KOPT-K1 (cell line): ENCODE data around the gene BLOC1S2.

Experiments
- H3K27ac ChIP-seq: fragments of 200-600 bp; sonication (generic); 2 replicates; pipeline ENCODE4 v1.5.1; 2016; ENCODE audit warnings: antibody characterized with exemption, mild to moderate bottlenecking, low read depth, low read length; ENCODE audit not compliant: poor library complexity, severe bottlenecking
- H3K36me3 ChIP-seq: fragments of 200-600 bp; sonication (generic); 2 replicates; pipeline ENCODE4 v1.5.1; 2017; ENCODE audit warnings: antibody characterized with exemption, mild to moderate bottlenecking, low read length, moderate library complexity; ENCODE audit not compliant: insufficient read depth
- H3K9me3 ChIP-seq: fragments of 200-600 bp; sonication (generic); 2 replicates; pipeline ENCODE4 v1.5.1; 2017; ENCODE audit warnings: antibody characterized with exemption, low read length, mild to moderate bottlenecking; ENCODE audit not compliant: insufficient read depth, poor library complexity, severe bottlenecking

The BLOC1S2 gene

GRCh38 chr10:100286051-100287033 is at the start of gene BLOC1S2:
TSS of gene BLOC1S2 (minus strand) at chr10:100286680. CDS start at chr10:100286659, 21 bp downstream.
- H3K36me3 ChIP-seq, result peaks cover 29% of the 10 kb centered on the region
- no peaks in the 10 kb centered on the region for H3K9me3 ChIP-seq
- peak within 1 kb of the TSS; percentile 78 for H3K27ac ChIP-seq

GRCh38 chr10:100334762-100335161 is 48.3 kb upstream of the BLOC1S2 start:
- Histone ChIP-seq H3K9me3 (no peaks in the 10 kb centered on the region), H3K36me3 (no peaks in the 10 kb centered on the region), H3K27ac (no peak overlapping the region)

- Histone ChIP-seq H3K27ac (no peak overlapping the region), H3K9me3 (no peaks in the 10 kb centered on the region), H3K36me3 (no peaks in the 10 kb centered on the region)
Measured at GRCh38 chr10:100333661-100334440, 47.4 kb upstream of the BLOC1S2 start.

- no peak overlapping the region for H3K27ac ChIP-seq
- no peaks in the 10 kb centered on the region for H3K36me3 ChIP-seq
- H3K9me3 ChIP-seq, result no peaks in the 10 kb centered on the region
Measured at GRCh38 chr10:100333106-100333505, 46.6 kb upstream of the BLOC1S2 start.

- Histone ChIP-seq H3K36me3 (no peaks in the 10 kb centered on the region), H3K9me3 (no peaks in the 10 kb centered on the region), H3K27ac (no peak within 1 kb of the TSS)
Measured at GRCh38 chr10:100330079-100330478, 43.6 kb upstream of the BLOC1S2 start, which contains the start of gene PKD2L1. TSS of gene PKD2L1 (minus strand) at chr10:100330228. CDS start at chr10:100330103, 125 bp downstream.

GRCh38 chr10:100328198-100328597 is 41.7 kb upstream of the BLOC1S2 start:
- no peaks in the 10 kb centered on the region for H3K9me3 ChIP-seq
- H3K27ac ChIP-seq, result no peak overlapping the region
- no peaks in the 10 kb centered on the region for H3K36me3 ChIP-seq

- Histone ChIP-seq H3K27ac (no peak overlapping the region), H3K9me3 (no peaks in the 10 kb centered on the region), H3K36me3 (no peaks in the 10 kb centered on the region)
Measured at GRCh38 chr10:100327718-100328009, 41.2 kb upstream of the BLOC1S2 start.

GRCh38 chr10:100327007-100327717 is 40.7 kb upstream of the BLOC1S2 start:
- no peaks in the 10 kb centered on the region for H3K9me3 ChIP-seq
- H3K36me3 ChIP-seq, result no peaks in the 10 kb centered on the region
- peak overlapping the region; percentile 15 for H3K27ac ChIP-seq

GRCh38 chr10:100325158-100325557 is 38.7 kb upstream of the BLOC1S2 start:
- H3K9me3 ChIP-seq, result no peaks in the 10 kb centered on the region
- H3K27ac ChIP-seq, result no peak overlapping the region
- no peaks in the 10 kb centered on the region for H3K36me3 ChIP-seq

- H3K9me3 ChIP-seq, result no peaks in the 10 kb centered on the region
- H3K36me3 ChIP-seq, result no peaks in the 10 kb centered on the region
- H3K27ac ChIP-seq, result no peak overlapping the region
Measured at GRCh38 chr10:100319707-100320402, 33.4 kb upstream of the BLOC1S2 start.

- Histone ChIP-seq H3K9me3 (no peaks in the 10 kb centered on the region), H3K36me3 (no peaks in the 10 kb centered on the region), H3K27ac (no peak overlapping the region)
Measured at GRCh38 chr10:100318207-100318606, 31.7 kb upstream of the BLOC1S2 start.

- H3K27ac ChIP-seq, result no peak overlapping the region
- H3K36me3 ChIP-seq, result no peaks in the 10 kb centered on the region
- no peaks in the 10 kb centered on the region for H3K9me3 ChIP-seq
Measured at GRCh38 chr10:100315615-100316014, 29.1 kb upstream of the BLOC1S2 start.

GRCh38 chr10:100311298-100311697 is 24.8 kb upstream of the BLOC1S2 start:
- no peaks in the 10 kb centered on the region for H3K9me3 ChIP-seq
- no peak overlapping the region for H3K27ac ChIP-seq

GRCh38 chr10:100307684-100308083 is 21.2 kb upstream of the BLOC1S2 start:
- Histone ChIP-seq H3K36me3 (no peaks in the 10 kb centered on the region), H3K27ac (no peak overlapping the region)

More at GRCh38 chr10:100311298-100311697, 24.8 kb upstream of the BLOC1S2 start:
- H3K36me3 ChIP-seq, result no peaks in the 10 kb centered on the region

More at GRCh38 chr10:100307684-100308083, 21.2 kb upstream of the BLOC1S2 start:
- H3K9me3 ChIP-seq, result no peaks in the 10 kb centered on the region
